DMS53 treated with DMSO at 0.1 percent for 48 hours (cell line): ENCODE data around the gene RBKS.

Experiments
- DNase-seq: peaks from one replicate; lab custom pipeline; 2025; ENCODE audit not compliant: unreplicated experiment; lab: John Stamatoyannopoulos, UW

Gene RBKS

DNA sequence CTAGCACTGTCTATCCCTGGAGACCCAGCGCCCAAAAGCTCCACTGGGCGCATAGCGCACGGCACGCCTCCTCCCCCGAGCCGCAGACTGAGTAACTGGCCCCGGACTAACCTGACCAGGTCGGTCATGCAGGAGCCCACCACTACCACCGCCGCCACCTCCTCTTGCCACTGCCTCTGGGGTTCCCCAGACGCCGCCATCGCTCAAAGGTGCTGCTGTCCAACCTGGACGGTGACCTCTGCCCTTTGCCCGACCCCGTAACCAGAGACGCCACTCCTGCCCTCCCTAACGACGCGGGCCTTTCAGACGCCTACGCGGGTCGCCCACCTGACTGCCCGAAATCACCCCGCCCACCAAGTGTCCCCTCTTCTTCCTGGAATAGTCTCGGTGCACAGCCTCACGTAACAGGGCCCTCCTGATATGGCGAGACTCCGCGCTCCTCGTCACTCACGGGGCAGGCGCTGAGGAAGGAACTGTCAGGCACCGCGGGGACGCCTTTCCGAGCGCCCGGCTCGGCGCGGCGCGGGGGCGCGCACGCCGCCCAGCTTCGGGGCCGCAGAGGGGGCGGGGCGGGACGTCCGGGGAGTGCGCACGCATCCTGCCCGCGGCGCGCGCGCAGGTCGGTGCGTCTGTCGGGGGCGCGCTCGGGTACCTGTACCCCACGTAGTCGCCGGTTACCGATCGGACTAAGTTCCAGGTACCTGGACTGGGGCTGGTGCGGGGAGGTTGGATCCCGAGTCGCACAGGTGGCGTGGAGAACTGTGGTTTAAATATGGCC, at the start of gene RBKS, which contains the start of gene BABAM2:
Gene RBKS (minus strand): TSS at position 242 of the 778 bp plus-strand sequence. CDS start 42 bp downstream, at position 200.
Gene BABAM2 (plus strand): TSS at position 584 of the 778 bp plus-strand sequence. CDS start 3,828 bp downstream, outside the sequence.
- DNase-seq: peak; percentile 58

GRCh38 chr2:27935026-27935425, 44.8 kb upstream of the RBKS start:
- DNase-seq: no peak

DNA sequence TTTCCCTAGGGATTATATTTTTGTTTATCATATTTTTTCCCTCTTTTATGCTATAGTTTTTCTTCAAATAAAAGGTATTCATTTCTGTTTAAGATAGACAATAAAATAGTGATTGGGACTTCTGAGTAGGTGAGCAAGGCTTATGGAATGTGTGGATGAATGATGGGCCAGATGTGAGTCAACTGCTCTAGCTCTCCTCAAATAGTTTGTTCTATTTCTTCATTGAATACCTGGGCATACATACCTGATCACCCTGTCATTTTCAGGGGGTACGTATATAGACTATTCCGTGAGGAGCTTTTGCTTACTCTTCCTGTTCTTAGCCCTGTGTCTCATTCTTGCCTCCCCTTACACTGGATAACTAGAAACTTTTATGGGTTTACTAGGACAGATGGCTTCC, 42.2 kb upstream of the RBKS start:
- DNase-seq: no peak

- no peak for DNase-seq
Observed at GRCh38 chr2:27931361-27931950, 41.3 kb upstream of the RBKS start.

GRCh38 chr2:27929916-27930486, 39.8 kb upstream of the RBKS start:
- no peak for DNase-seq

DNA sequence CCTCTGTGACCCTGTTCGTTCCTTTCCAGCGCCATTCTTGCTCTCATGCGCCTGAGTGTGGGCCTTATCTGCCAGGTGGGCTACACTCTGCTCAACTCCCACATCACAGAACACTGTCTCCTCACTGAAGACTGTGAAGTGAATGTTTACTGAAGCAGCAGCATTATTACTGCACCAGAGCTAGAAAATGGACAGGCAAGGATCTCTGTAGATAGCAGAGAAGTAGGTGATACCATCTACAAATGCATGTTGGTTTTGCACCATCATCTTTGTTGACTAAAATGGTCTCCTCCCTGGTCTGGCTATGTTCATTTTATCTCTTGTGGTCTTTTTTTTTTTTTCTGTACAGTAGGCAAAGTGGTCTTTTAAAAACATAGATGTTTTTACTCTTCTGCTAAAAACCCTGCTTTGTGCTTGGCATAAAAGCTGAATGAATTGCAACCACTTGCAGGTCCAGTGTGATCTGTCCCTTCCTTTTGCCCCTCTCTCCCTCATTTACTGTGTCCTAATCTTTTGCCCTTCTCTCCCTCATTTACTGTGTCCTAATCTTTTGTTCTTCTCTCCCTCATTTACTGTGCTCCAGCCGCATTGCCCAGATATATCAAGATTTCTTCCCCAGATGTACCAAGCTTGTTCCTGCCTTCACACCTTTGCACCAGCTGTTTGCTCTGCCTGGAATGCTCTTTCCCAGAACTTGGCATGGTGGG, 35.7 kb upstream of the RBKS start:
- no peak for DNase-seq

DNA sequence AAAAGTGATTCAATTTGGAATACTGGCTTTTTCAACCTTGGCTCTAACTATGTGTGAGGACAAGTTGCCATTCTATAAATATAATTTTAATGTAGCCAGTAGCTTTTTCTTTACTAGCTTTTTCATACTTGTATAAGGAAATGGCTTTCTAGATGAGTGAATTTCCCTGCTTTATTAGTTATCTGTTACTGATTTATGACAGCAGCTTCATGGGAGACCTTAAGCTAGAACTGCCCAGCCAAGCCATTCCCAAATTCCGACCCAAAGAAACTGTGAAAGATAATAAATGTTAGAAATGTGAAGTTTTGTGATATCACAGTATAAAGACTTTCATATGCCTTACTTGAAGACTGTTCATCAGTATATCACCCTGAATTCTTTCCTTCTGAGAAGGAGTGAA, 32.7 kb upstream of the RBKS start:
- no peak for DNase-seq

GRCh38 chr2:27921880-27922547, 31.8 kb upstream of the RBKS start:
- no peak for DNase-seq

GRCh38 chr2:27921424-27921823, 31.2 kb upstream of the RBKS start:
- no peak for DNase-seq

DNA sequence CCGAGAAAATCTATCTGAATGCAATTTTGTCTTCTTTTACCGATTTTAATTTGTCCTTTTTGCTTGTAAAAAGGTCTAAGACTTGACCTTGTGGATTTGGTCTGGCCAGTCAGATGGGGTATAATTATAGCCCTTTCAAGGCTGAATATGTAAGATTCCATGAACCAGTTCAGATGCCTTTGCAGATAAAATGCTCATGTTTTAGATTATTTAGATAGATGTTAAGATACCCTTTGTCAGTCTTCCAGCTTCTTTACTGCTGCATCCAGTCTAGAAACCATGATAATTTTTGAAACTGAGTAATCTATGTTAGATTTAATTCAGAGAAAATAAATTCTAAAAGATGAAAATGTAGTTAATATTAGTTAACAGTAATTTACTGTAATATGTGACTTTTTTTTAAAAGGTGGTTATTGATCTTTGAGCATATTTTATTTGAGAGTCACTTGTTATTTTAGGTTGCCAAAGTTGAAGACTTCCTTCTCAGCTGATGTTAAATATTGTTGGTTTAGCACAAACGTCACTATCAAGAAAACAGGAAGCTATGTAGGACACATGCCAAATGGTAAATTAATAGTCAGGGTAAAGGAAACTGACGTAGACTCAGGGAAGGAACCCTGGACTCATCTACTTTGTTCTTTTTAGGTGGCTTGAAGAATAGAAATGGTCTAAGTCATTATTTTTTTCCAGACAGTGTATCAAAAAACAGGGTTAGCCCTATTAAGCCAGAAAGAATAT, 30.1 kb upstream of the RBKS start:
- no peak for DNase-seq

DNA sequence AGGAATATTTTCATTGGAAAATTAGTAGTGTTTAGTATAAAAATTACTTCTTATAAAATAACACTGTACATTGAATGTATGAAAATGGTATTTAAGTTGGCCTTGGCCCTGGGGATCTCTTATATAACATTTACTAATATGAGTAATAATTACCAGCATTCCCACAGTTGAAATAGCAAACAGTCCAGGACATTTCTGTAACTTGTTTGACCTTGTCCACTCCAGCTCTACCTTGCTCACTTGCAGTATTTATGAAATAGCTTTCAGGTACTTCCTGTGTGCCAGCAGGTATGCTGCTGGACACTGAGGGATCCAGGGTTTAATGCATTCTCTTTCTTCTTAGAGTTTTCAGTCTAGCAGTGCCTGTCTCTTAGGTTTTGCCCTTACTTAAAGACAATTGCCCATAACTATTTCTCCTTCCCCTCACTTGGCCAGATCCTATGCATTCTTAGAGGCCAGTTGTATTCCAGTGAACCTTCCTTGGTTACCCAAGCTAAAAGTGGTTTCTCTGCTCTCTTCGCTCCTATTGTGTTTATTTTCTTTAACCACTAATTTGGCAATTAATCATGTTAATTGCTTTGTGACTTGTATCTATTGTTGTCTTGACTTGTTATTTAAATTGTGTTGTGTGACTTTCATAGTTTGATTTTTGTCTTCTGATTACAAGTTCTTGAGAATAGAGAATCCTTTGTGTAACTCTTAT, 26.3 kb upstream of the RBKS start:
- no peak for DNase-seq

GRCh38 chr2:27915874-27916273, 25.7 kb upstream of the RBKS start:
- peak; percentile 31 for DNase-seq

DNA sequence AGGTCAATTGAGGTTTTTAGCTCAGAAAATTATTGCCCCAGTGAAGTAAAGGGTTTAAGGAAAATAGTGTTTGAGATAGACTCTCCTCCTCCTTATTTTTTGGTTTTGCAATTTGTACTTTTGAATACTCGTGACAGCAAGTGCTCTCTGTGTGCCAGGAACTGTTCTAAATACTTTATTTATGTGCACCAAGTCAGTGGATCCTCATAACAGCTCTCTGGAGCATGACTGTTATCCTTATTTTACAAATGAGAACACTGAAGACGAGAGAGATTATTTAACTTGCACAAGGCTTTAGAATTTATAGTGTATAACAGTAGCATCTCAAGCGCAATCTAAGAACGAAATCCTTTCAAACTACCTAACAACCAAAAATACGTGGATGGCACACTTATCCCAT, 25.0 kb upstream of the RBKS start:
- no peak for DNase-seq

GRCh38 chr2:27914805-27915175, 24.6 kb upstream of the RBKS start:
- no peak for DNase-seq

DNA sequence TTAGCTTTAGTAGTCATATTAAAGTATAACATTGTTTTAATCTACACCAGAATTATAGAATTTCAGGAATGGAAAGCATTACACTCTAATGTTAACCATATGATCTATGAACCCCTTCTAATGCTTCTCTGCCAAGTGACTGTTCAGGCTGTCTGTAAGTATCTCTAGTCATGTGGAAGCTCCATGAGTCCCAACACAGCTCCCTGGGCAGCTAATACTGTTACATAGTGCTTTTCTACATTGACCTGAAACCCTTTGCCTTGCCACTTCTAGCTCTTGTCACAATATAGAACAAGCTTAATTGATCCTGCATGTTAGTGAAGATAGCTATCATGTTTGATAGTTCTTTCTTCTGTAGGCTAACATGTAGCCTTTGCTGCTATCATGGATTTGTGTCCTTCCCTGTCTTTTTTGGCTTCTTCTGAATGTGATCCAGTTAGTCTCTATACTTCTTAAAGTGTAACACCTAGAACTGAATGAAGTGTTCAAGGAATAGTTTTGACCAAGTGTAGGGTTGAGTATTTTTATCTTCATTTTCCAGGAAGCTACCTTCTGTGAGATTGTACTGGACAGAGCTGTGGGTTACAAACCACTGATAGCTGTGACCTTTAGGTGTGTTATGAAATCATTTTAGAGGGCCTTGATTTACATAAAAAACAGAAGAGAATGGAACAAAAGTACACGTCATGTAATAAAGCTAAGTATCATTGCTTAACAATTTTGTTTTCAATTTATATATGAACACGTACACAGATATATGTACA, 24.0 kb upstream of the RBKS start:
- no peak for DNase-seq

DNA sequence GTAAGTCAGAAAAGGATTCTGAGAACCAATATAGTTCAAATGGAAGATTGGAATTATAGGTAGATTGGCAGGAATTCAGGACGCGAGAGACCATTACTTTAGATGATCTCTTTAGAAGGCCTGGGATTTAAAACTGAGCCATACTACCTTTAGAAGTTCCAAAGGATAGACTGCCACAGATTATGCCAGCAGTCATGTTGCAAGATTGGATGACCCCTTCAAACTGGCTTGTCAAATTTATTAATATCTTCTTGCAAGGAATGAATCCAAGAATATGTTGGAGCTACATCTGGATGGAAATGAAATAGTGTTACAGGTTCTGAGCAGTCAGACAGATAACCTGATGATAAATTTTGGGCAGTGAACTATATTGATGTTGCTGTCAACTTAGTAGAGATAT, 22.3 kb upstream of the RBKS start:
- no peak for DNase-seq

GRCh38 chr2:27911458-27912210, 21.4 kb upstream of the RBKS start:
- DNase-seq: no peak

DNA sequence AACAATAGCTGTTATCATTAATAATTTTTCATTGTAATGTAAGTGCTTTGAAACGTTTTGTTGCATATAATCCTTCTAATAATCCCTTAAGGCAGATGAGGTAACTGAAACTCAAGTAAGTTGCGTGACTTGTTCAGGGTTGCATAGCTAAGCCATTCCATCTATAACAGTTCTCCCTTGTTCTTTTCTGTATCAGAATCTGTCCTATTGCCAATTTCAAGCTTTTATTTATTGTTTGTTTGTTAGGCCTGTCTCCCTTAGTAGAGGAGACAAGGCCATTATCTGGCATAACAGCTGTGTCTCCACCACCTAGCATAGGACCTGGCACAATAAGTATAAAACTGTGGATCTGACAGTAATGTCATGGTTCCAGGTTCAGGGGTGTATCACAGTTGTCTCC, 19.7 kb upstream of the RBKS start:
- DNase-seq: no peak
